HS-27A (cell line): Measurements from ENCODE around the gene SH3D21.

Experiments
- DNase-seq: peaks from one replicate; pipeline ENCODE4 v3.0.0-alpha.2; 2012; ENCODE audit warnings: low read depth, missing footprints

The SH3D21 gene

DNA sequence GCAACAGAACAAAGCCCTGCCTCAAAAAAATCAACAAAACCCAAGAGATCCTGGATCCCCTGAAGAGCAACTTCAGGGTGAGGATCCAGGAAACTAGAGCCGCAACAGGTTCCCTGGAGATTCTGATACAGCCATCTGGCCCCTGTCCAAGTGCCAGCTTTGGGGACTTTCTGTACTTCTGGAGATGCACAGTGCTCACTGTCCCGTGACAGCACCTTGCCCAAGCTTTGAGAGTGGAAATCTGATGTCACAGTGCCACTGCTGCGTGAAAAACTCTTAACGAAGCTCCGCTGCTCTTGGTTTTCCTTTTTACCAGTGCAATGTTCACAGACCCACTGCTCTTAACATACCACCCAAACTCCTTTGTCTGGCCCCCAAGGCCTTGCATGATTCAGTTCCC, 53.2 kb downstream of the SH3D21 start:
- DNase-seq = no peak

DNA sequence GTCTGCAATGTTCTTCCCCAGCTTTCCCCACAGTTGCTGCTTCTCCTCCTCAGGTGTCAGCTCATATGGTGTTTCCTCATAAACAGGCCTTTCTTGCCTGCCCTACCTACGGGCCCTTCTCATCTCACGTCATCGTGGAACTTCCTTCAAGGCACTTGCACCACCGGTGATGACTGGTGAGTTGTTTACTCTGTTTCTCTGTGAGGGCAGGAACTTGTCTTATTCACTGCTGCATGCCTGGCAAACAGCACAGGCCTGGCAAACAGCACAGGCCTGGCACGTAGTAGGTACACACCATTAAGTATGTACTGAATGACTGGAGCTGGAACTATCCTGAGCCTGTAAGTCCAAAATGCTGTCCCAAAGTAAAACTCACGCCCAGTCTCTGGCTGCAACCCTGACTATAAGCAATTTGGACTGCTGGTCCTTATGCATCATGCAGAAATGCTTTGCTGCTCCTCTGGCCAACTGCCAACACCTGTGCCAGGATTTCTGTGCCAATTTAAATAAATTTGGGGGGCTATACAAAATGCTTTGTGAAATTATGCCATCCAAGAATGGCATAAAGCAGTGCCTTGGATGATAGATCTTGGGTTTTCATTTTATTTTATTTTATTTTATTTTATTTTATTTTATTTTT, 53.9 kb downstream of the SH3D21 start:
- DNase-seq = no peak

DNA sequence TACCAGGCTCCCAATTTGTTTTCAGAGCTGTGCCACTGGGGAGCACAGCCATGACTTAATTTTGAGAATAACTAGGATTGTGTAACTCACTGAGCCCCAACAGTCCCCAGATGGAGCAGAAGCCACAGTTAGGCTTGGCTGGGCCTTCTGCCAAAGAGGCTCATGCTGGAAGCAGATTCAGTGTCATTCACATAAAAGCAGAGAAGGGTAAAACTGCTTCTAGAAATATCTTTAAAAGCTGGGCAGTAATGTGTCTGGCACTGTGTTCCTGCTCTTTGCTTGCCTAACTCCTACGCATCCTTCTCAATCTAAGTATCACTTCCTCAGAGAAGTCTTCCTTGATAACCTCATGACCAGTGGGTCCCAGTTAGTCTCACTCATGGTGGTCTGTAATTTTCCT, 59.2 kb downstream of the SH3D21 start:
- DNase-seq = no peak

DNA sequence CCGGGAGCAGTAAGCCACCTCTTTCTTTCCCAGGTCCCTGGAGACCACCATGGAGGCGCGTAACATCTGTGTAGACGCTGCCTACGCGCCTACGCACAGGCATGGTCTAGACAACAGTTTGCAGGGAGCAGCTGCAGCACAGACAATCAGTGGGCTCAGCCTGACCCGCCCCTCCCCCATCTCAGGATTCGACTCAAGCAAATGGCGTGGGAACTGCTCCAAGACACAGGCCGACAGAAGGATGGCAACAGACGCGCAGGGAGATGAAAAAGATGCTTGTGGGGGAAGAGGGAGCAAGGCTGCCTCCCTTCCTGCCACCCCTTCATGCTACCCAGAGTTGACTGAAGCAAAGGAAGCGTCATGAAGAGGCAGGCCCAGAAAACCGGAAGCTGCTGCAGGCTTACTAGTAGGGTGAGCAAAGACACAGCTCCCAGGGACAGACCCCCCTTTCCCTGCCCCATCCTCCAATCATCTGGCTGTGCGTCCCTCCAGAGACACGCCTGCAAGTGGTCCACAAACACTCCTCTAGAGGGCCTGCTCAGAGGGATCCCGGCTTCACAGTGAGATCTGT, 60.0 kb downstream of the SH3D21 start:
- no peak for DNase-seq

DNA sequence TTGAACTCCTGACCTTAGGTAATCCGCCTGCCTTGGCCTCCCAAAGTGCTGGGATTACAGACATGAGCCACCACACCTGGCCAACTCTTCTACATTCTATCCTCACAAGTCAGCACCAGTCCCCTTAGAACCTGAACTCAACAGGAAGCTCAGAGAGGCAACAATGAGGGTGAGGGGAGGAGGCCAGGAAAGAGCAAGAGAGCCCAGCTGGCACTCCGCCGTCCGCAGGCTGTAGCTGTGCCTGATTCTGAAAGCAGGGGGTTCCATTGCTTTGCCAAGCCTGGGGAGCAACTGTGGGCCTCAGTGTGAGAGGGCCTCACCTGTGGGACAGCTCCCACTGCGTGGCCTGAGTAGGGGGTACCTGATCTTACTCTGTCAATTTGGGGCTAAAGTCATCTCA, 60.9 kb downstream of the SH3D21 start:
- no peak for DNase-seq

DNA sequence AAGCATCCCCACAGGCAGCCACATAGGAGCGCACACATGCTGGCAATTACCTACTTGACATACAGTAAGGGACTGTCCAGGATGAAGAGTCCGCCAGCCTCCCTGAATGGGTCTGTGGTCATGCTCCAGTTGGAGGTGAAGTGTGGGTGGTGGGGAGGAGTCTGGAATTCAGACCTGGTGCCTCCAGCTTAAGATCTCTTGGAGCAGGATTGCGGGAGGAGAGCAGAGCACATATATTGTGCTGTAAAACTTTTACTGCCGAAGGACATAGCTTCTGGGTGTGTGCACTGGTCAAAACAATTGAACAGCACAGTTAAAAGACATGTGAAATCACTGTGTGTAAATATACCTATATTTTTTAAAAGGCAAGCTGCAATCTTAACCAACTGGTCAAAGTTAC, 61.6 kb downstream of the SH3D21 start:
- no peak for DNase-seq

DNA sequence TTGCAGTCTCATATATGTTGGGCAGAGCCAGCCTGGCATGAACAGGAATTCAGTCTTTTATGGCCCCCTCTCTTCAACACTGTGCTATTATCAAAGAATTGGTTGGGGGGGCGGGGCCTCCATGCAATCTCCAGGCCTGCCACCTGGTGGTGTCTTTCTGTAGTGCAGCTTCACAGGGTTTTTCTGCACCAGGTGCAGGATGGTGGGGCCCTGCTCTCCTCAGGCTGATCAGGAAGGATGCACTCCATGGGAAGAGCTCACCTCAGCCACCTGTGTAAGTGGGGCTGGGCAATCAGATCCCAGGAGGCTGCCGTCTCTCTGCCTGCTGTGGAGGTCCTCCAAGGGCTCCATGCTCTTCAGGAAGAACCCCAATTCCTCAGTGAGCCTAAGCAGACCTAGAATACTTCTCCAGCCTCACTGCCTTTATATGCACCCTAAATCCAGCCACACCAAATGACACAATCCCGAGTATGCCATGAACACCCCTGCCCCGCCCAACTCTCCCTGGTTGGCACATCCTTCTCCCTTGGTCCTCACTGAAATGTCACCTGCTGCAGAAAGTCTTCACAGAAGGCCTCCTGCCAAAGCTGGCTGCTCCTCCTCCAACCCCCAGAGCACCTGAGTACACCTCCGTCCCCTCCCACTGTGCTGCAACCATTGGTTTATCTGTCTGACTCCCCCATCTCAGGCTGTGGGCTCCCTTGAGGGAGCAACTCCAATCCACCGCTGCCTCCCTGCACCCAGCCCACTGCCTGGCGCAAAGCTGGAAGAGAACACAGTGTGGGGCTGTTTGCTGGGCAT, 63.1 kb downstream of the SH3D21 start:
- DNase-seq = peak; percentile 61
